GM18873 (cell line): Measurements from ENCODE around the gene PTPN12.

Experiments used
- ATAC-seq: cut with Tn5 transposase; IDR thresholded peaks from one replicate; pipeline ENCODE4 v1.9.1; 2021; ENCODE audit warnings: mild to moderate bottlenecking, moderate library complexity, moderate number of reproducible peaks; ENCODE audit not compliant: unreplicated experiment, low FRiP score

The PTPN12 gene

DNA sequence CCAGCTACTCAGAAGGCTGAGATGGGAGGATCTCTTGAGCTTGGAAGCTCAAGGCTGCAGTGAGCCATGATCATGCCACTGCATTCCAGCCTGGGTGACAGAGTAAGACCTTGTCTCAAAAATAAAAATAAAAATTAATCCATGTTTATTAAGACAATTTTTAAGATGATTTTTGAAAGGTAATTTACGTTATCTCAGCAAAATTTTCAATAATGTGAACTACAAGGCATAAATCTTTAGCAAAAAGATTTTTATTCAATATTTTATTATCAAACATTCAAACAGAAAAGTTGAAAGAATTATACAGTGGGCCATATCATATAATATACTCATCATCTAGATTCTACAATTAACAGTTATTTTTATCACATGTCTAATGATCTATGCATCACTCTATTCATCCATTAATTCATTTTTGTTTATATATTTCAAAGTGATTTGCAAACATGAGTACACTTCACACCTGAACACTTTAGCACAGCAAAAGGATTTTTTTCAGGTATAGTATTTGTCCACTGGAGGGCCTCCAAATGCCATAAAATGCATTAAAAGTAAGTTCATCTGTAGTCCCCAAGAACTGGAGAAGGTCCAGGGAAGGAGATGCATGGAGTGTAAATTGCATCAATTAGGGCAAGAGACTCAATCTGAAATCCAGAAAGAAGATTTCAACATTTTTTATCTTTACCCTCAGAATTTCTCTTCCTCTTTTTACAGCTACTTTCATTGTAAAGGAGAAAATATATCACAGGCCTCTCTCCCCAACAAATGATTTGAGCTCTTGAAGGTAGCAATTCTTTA lies 120.5 kb downstream of the PTPN12 start:
- no peak for ATAC-seq

DNA sequence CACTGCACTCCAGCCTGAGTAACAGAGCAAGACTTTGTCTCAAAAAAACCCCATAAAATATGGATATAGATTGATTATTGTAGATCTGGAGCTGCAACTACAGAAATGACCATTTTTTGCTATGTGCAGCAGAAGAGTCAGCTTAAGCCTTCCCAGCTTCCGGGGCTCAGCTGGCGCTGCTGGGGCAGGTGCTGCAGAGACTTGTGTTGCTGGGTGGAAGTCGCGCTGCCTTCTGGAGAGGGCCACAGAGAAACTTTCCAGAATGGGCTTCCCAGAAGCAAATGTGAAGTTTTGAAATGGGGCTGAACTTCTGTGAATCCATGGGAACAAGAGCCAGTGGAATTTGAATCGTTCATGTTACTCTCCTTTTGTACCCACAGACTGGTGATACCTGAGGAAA lies 121.8 kb downstream of the PTPN12 start:
- ATAC-seq, result no peak

DNA sequence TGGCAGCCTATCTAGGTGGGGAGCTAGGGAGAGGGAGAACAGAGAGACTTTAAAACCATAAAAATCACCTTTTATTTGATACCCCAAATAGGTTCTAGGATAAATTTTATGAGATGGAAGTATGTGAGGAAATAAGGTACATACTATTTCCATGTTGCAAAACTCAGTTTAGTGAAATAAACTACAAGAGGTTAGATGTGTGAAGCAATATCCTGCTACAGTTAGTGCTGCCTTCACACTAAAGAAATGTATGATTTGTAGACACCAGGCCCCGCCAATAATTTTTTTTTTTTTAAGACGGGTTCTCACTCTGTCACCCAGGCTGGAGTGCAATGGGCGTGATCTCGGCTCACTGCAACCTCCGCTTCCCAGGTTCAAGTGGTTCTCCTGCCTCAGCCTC lies 124.7 kb downstream of the PTPN12 start:
- ATAC-seq, result no peak

DNA sequence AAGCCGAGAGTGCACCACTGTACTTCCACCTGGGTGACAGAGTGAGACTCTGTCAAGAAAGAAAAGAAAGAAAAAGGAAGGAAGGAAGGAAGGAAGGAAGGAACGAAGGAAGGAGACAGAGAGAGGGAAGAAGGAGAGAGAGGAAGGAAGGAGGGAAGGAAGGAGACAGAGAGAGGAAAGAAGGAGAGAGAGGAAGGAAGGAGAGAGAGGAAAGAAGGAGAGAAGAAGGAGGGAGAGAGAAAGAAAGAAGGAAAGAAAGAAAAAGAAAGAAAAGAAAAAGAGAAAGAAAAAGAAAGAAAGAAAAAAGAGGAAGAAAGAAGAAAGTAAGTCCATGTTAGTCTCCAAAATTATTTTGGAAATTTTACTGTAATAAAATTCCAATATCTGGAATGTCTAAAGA lies 125.8 kb downstream of the PTPN12 start:
- no peak for ATAC-seq

DNA sequence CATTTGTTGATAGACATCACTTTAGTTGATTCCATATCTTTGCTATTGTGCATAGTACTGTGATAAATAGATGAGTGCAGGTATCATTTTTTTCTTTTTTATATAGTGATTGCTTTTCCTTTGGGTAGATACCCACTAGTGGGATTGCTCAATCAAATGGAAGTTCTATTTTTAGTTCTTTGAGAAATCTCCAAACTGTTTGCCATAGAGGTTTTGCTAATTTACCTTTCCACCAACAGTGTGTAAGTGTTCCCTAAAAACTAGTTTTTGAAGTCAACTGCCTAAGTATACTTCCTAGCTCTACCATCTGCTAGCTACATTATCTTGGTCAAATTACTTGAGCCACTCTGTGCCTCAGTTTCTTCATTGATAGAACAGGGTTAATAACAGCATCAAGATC lies 127.6 kb downstream of the PTPN12 start:
- ATAC-seq, result no peak

DNA sequence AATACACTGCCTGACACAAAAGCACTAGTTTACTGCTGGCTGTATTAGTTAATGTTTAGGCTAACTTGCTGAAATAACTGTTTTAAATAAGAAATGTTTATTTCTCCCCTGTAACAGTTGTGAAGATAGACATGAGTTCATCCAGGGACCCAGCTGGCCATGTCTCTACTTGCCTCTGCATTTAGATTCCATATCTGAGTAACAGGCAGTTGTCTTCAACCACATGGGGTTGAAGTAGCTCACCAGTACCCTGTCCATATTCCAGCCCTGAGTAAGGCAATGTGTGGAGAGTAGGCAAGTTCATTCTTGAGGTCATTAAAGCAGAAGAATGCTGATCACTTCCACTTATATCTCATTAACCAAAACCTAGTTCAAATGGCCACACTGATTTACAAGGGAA lies 128.1 kb downstream of the PTPN12 start:
- no peak for ATAC-seq

DNA sequence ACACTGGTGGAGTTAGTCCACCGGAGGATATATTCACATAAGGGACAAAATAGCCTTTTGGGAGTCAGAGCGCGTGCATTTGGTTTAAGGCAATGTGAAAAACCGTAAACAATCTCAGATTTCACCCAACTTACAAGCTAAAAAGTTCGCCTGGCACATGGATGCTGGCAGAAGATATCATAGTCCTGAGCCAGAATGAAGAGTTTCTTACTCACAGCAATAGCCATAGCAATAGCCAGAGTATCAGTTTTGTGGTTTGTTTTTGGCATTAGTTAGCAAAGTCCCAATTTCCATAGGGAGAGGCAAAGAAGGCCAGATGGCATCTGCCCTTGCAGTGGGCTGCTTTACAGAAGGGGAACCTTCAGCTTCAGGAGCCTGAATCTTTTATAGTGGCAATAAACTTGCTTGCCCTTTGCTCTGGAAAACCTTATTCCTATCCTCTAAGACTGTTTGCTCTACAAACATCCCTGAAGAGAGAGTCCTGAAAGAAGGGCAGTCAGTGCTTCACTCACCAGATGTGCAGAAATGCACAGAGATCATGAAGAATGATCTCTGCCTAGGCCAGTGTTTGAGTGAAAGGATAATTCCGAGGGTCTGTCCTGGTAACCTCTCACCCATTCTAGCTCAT lies 130.5 kb downstream of the PTPN12 start:
- ATAC-seq, result no peak

DNA sequence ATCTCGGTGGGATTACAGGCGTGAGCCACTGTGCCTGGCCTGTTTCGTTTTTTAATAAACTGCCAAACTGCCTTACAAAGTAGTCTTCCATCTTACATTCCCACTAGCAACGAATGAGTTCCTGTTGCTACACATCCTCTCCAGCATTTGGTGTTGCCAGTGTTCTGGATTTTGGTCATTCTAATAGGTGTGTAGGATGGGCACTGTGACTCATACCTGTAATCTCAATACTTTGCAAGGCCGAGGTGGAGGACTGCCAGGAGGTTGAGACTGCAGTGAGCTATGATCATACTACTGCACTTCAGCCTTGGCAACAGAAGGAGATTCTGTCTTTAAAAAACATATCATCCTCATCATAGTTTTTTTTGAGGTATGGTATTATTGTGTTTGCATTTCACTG lies 137.8 kb downstream of the PTPN12 start:
- peak; percentile 47 for ATAC-seq

DNA sequence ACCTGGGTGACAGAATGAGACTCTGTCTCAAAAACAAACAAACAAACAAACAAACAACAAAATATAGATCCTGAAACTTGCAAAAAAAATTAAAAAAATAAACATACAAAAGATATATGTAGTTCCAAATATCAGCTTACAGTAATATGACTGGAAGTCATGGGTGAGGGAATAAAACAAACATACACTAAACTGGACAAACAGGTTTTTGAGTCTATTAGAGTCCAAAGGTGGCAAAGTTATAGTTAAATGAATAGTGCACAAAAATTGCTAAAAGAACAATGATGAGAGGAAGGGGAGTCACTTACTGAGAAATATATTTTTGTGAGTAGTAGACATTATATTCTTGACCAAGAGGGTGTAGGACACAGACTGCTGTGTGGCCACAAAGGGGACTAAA lies 142.5 kb downstream of the PTPN12 start:
- no peak for ATAC-seq

DNA sequence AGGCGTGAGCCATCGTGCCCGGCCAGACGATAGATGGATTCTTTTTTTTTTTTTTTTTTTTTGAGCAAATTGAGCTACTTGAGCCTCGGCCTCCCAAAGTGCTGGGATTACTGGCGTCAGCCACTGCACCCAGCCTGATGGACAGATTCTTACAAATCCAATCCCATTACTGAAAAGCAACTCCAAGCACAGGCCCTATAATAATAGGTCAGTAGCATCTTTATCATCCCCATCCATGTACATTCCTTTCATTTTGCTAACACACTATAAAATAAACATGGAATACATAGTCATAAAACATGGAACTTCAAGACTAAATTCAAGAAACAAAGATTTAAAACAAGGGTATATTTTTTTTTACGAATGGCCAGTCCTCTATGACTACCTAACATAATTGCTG lies 143.2 kb downstream of the PTPN12 start:
- ATAC-seq, result no peak

DNA sequence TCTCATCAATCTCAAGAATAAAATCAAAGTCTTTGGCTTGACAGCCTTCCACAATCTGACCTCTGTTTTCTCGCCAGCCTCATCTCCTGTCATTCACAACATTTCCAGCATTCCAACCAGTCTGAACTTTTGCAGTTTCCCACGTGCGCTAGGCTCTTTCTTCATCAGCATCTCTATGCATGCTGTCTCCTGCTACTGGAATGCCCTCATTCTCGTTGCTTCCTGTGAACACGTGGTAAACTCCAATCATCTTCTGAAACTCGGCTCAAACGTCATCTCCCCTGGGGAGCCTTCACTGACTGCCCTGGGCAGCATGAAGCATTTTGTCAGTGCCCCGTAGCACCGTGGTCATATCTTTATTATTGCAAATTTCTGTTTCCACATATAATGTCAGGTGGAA lies 146.9 kb downstream of the PTPN12 start:
- no peak for ATAC-seq

DNA sequence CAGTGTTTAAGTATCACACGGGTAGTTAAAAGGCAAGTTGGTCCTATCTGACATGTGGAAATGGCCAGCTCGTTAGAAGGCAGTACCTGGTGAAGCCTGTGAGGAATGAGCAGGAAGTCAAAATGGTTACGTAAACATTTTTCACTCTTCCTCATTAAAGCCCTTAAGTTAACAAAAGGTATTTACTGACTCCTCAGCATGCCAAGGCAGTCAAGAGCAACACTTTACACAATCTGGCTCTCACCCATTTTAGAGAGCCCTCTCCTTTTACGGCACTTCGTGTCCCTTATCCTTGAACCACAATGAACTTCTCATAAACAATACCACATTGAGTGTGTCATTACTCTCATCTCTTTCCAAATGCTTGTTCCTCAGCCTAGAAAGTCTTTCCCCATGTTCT lies 148.1 kb downstream of the PTPN12 start:
- no peak for ATAC-seq

DNA sequence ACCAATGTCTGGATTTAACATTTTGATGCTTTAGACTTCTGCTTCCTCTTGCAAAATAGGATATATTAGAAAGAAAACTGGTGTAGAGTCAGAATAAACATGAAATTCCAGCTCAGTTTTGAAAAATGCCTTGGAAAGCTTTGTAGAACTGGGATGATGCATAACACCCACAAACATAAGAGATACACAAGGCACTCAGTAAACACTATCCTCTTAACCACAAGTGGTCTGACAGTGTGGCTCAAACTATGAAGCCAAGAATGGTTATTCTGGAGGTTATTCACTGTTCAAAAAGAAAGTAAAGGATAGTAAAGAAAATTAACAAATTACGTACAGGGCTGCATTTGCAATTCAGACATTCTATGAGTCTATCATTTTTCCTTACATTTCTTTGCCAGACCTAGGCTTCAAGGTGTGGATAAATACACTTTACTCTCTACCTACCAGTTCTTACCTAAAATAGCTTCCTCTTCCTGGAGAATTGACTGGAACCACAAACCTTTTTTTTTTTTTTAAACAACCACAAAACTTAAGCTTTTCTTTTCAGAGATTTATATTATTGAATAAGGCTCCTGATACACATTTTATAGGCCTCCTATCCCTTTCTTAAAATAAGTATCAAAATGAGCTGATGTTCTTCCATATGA lies 150.1 kb downstream of the PTPN12 start:
- no peak for ATAC-seq

DNA sequence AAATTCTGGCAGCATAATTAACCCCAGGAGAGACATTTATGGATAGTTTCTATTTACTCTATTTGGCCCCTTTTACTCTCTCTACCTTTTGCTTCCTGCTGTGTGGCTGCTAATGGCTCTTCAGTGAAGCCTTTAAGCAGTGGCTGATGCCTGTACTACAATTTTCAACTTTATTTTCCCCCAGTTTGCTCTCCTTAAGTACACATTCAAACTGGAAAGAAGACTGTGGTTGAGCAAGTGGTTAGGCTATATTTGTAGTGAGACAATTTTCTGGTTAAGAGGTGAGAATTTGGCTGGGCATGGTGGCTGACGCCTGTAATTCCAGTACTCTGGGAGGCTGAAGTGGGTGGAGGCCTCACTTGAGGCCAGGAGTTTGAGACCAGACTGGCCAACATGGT lies 150.7 kb downstream of the PTPN12 start:
- no peak for ATAC-seq
